Tongue (tissue), 2 donors: ENCODE results near the gene NOCT. TPM values are rescaled to one million over a fixed set of nuclear protein-coding genes. Genes with fewer than 3 reads are reported as not detected.
"Not testable (repeated sequence)": the region's sequence is repeated elsewhere in the genome, so short reads cannot be mapped to it uniquely, and the experiment has no call there.

Experiments
- DNase-seq: peaks from one replicate; pipeline ENCODE4 v3.0.0-alpha.2; 2015
- total RNA-seq: library from RNA; depleted of rRNA; stranded (reverse); fragments of >200 nt; gene quantifications from one replicate; pipeline ENCODE4 v1.2.3, GENCODE V29; 2014

Gene NOCT
- total RNA-seq, 1 donor from 2014 or later, result 11.1 TPM

DNA sequence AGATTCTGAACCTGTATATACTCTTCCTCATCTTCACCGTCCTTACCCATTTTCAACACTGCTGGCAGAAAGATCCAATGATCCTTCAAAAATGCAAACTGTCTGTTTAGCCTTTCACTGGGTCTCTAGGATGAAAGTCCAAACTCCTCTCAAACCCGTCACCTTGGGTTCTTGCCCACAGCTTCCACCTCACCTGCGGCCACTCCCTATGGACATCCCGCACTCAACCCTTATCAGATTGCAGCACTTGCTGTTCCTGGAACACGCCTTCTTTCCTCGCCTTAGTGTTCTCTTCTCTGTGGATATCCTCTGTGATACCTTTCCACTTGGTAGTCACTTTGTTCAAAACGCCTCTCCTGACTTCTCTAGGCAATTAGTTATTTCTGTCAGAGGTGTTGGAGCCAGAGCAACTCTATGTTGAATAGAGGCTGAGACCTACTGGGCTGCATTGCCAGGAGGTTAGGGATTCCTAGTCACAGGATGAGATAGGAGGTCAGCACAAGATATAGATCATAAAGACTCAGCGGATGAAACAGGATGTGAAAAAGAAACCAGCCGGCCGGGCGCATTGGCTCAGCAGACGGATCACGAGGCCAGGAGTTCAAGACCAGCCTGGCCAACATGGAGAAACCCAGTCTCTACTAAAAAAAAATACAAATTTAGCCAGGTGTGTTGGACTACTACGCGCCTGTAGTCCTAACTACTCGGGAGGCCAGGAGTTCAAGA, 4.2 kb upstream of the NOCT start:
- no peak for DNase-seq

DNA sequence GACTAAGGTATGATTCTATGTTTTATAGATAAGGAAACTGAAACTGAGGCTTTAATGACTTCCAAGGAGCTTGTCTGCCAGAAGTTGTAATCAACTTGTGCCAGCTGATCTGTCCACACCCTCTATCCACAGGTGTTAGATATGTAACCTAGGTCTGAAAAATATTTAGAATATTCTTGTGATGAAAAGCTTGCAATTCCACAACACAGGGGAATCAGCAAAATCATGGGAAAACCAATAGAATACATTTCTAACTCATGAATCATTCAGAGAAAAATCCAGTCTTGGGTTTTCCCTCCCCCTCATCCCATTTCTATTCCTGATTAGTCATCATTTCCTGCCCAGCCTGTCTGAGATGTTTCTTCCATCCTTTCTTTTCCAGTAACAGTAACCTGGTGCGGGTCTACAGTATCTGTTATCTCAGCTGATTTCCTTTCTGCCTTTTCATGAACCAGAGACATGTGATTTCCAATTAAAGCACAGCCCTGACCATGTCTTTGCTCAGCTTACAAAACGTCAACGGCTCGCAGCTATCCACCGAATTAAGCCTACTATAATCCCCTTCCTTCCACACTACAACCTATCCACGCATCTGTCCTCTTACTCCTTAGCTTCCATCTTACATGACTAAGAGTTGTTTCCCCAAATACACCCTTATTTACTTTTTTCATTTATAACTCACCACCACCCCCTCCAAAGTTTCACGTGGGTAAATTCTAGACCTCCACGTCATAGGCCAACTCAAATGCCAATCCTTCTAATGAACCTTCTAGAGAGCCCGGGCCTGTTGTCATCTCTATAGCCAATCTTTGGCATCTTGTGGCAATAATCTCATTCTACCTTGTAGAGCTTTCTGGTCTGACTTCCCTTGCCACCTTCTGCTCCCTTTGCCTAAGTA, 961 bp upstream of the NOCT start:
- DNase-seq, result peak; percentile 66

DNA sequence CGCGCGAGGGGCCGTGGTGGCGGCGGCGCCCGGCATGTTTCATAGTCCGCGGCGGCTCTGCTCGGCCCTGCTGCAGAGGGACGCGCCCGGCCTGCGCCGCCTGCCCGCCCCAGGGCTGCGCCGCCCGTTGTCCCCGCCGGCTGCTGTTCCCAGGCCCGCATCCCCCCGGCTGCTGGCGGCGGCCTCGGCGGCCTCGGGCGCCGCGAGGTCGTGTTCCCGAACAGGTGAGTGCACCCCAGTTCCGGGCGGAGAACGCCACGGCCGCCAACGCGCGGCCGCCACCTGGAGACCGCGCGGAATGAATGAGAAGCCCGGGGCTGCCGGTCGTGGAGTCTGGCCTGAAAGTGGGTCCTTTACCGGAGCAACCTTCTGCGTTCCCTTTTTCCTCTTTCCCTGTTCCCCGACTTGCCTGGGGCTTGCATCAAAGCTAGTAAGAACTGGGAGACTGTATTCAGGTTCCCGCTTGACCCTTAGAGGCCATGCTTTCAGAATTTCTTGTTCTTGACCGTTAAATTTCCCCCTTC, 429 bp downstream of the NOCT start:
- DNase-seq, result peak; percentile 63

DNA sequence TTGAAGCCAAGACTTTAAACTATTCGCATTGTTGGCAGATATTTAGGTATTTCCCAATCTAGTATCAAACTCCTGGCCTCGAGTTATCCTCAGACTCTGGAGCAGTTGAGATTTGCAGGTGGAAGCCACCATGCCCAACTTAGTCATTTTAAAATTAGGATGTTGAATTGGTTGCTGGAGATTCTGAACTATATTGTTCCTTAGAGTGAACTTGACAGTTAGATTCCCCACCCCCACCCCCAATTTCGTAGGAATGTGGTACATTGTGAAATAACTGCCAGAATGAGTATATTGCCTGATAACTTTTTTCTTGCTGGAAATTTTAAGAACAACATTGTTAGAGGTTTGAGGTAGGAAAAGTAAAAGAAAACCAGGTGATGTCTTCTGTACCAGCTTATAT, 2.3 kb downstream of the NOCT start:
- no peak for DNase-seq

DNA sequence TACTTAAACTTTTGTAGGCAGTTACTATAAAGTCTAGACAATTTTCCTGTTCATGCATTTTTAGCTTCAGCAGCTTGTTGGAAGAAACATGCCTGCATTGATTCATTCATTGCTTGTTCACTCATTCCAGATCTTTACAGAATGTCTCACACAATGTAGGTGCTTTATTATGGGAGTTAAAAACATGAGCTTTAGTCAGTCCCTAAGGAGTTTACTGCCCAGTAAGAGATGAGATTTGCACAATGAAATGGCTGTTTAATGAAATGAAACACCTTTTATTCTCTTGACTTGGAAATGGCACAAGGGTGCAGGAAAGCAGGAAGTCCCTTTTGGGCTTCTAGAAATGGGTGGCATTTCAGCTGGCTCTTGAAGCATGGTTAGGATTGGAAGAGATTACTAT, 2.9 kb downstream of the NOCT start:
- no peak for DNase-seq

DNA sequence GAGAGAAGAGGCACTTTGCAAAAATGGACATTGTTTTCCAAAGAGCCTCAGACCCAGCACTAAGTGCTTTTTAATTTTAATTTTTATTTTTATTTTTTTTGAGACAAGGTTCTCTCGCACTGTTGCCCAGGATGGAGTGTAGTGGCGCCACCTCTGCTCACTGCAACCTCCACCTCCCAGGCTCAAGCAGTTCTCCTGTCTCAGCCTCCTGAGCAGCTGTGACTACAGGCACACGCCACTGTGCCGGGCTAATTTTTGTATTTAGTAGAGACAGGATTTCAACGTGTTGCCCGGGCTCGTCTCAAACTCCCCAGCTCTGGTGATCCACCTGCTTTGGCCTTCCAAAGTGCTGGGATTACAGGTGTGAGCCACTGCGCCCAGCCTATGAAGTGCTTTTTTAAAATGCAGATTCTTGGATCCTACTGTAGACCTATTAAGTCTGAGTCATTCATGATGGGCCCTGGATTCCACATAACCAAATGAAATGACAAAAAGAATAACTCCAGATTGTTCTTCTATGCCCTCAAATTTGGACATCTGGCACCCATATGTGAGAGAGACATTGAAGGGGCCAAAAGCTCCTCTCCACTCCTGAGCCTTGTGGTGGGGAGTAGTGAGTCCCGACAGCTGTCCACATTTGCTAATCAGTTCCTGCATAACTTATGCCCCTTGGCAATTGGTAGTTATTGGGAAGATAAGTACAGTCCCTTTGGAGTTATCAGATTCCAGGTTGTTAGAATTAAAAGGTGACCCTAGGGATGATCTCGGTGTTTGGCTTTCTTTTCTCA, 3.6 kb downstream of the NOCT start:
- peak; percentile 21 for DNase-seq

DNA sequence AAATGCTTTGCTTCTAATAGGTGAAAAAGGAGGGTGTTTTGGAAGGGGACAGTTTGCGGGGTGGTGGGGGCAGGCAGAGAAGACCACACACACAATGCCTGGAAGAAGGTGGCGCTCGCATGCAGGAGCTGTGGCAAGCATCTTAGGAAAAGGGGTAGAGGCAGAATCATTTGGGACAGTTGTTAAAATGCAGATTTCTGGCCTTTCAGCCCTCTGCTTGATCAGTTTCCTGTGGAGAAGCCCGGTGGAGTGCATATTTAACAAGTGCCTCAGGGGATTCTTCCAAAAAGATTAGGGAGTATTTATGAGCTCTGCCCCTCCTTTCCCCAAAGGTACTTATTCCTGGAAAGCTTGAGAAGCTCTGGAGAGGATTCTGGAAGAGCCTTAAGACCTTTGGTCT, 4.8 kb downstream of the NOCT start:
- no peak for DNase-seq

DNA sequence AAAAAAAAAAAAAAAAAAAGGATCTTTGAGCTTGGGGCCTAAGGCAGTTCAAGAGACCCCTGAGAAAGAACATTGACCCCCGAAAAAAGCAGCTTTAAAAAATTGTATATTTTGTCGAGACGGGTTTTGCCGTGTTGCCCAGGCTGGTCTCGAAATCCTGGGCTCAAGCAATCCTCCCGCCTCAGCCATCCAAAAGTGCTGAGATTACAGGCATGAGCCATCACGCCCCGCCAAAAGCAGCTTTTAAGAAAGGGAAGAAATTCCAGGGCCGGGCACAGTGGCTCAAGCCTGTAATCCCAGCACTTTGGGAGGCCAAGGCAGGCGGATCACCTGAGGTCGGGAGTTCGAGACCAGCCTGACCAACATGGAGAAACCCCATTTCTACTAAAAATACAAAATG, 5.5 kb downstream of the NOCT start:
- DNase-seq, result not testable (repeated sequence)

DNA sequence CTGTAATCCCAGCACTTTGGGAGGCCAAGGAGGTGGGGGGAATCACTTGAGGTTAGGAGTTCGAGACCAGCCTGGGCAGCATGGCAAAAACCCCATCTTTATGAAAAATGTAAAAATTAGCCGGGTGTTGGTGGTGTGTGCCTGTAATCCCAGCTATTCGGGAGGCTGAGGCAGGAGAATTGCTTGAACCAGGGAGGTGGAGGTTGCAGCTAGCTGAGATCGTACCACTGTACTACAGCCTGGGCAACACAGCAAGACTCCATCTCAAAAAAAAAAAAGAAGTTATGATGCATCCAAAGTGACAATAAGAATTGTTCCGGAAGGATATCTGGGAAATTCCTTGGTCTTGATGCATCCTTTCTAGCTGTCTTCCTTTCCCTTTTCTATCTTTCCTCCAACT, 7.3 kb downstream of the NOCT start:
- no peak for DNase-seq

DNA sequence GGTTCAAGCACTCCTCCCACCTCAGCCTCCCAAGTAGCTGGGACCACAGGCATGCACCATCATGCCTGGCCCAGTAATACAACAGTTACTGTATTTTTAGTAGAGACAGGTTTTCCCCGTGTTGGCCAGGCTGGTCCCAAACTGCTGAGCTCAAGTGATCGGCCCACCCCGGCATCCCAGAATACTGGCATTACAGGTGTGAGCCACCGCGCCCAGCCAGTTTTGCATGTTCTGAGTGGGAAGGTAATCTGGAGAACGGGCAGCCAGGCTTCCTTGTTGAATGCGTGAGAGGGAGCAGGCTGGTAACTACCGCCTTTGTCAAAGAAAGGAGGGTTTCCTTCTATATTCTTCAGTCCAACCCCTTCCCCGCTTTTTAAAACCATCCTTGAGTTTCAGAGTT, 9.1 kb downstream of the NOCT start:
- DNase-seq, result no peak

DNA sequence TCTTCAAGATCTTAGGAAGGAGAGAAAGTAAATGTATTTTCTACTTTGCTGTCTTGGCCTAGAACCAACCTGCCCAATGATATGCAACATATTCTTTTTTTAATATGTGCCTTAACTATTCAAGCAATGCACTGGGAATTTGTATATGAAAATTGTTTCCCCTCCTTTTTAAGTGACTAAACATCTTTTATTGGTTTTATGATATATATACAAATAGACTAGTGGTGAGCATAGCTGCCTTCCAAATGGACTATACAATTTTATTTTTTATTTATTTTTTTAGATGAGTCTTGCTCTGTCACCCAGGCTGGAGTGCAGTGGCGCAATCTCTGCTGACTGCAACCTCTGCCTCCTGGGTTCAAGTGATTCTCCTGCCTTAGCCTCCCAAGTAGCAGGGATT, 10.3 kb downstream of the NOCT start:
- DNase-seq, result no peak

DNA sequence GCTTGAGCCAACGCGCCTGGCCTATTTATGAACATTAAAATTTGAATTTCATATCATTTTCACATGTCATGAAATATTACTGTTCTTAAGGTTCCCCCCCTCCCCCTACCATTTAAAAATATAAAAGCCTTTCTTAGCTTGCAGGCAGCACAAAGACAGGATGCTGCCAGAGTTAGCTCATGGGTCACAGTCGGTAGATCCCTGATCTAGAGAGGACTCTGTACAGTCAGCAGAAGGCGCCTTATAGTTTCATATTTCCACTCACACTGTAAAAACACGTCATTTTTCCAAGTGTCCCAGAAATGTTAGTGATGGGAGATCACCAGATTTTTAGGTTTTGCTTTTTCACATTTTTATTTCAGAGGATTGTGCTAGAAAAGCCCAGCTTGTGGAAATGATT, 12.2 kb downstream of the NOCT start:
- peak; percentile 13 for DNase-seq

DNA sequence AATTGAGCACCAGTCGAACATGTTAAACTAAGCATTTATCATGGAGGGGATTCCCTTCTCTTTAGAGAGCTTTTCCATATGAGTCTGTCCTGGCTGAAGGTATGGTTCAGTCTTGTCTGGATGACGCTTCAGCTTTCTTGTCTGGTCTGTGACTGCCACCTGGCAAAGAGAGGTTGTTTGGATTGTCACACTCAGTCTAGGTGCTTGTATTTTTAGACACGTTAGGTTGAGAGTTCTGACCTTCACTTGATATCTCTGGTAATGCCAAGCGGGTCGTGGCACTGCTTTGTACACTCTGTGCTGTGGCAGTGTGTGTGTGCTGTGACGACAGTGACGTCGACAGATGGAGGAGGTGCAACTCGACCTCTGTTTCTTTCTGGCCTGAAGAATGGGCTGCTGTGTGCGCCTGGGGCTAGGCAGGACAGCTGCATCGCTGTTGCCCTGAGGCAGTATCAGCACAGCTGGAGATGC, 12.6 kb downstream of the NOCT start:
- peak; percentile 22 for DNase-seq

DNA sequence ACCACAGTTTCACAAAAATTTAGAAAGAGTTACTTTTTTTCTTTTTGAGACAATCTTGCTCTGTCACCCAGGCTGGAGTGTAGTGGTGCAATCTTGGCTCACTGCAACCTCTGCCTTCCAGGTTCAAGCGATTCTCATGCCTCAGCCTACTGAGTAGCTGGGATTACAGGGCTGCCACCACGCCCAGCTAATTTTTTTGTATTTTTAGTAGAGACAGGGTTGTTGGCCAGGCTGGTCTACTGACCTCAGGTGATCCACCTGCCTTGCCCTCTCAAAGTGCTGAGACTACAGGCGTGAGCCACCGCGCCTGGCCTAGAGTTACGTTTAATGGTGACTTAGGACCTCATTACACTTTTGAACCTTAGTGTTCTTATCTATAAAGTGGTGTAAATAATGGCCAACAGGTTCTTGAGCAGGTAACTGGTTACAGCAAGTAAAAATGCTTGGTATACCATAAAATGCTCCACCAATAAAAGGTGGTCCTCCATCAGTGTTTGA, 14.3 kb downstream of the NOCT start:
- not testable (repeated sequence) for DNase-seq

DNA sequence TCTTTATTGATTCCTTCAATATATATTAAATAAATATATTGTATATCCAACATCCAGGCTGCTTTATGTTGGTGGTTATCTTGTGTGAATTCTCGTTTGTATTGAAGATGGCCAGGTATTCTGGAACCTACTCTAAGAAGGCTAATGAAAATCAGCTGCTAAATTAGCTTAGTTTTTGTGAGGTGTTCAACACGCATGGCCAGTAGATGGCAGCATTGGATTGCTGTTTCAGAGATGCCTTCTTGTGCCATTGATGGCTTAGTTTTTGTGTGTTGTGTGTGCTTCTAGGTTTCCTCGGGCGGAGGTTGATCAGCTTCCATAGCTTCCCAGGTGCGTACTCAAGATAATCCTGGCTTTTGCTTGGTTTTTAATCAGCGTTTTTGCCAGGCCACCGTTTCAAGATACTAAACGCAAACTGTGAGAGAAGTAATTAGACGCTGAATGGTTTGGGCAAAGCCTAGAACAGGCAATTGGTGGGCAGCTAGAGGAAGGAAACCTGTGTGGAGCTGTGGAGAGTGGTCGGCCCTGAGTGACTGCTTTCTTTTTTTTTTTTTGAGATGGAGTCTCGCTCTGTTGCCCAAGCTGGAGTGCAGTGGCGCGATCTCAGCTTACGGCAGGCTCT, 15.1 kb downstream of the NOCT start:
- DNase-seq, result peak; percentile 94

DNA sequence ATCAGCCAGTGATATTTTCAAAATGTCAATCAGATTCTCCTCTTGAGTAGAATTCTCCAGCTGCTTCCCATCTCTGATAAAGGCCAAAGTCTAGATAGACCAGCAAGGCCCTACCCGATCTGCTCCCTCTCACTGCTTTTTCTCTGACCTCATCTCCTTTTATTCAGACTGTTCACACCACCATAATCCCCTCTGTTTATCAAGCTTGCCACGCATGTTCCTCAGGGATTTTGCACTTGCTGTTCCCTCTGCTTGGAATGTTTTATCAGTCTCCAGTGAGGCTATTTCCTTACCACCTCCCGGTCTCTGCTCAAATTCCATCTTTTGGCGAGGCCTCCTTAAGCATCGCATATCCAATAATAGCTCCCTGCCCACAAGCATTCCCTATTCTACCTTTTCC, 20.1 kb downstream of the NOCT start:
- DNase-seq, result no peak

DNA sequence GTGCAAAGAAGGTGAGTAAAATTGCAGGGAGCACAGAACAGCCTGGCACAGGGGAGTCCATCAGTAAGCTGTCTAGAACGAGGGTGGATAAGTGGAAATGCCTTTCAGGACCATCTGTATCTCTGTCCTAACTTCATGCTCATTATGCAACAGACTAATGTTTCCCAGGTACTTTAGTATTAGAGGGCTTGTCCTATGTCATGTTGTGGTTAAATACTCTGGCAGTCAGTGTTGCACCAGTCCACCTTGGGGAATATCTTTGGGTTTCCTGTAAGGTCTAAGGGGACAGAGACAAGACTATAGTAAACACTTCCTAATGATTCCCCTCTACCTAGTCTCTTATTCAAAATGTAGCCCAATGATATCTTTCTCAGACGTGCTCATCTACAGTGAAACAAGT, 21.3 kb downstream of the NOCT start:
- DNase-seq, result no peak

DNA sequence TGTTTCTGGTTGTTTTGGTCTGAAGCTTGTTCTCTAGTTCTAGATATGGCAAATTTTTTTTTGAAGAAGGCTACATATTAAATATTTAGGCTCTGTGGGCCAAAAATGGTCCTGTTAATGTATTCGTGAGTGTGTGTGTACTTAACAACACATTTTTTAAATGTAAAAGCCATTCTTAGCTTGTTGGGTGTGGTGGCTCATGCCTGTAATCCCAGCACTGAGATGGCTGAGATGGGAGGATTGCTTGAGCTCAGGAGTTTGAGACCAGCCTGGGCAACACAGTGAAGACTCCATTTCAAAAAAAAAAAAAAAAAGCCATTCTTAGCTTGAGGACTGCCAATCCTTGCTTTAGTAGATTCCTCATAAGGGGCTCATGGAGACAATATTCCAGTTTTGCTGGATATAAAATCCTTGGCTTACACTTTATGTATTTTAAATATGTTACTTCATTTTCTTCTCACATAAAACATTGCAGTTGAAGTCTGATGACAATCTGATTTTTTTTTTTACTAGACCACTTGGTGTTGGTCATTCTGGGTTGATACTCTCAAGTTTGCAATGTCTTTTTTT, 23.4 kb downstream of the NOCT start:
- DNase-seq, result no peak

DNA sequence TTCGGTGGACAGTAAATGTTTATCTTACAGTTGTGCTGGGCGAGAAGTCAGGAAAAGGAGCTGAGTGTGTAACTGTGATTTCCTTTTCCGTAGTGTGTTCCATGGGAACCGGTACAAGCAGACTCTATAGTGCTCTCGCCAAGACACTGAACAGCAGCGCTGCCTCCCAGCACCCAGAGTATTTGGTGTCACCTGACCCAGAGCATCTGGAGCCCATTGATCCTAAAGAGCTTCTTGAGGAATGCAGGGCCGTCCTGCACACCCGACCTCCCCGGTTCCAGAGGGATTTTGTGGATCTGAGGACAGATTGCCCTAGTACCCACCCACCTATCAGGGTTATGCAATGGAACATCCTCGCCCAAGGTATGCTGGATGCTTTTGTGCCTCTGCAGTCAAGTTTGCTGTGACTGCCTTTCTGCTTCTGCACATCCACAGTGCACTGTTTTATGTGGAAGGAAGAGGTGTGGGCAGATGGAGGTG, 27.4 kb downstream of the NOCT start:
- DNase-seq, result peak; percentile 52

DNA sequence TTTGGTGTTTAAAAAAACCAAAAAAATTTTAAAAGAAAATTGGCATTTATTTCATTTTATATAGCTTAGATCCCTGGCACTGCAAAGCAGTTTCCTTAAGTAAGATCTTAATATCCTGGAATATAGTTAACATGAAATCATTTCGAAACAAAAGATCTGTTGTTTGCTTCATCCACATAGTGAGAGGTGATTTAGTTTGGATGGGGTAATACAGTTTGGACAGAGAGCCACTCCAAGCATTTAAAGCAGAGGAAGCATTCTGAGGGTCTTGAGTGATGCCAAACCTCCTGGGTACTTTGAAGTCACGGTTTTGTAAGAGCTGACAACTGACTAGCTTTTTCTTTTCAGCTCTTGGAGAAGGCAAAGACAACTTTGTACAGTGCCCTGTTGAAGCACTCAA, 28.7 kb downstream of the NOCT start:
- DNase-seq, result no peak

DNA sequence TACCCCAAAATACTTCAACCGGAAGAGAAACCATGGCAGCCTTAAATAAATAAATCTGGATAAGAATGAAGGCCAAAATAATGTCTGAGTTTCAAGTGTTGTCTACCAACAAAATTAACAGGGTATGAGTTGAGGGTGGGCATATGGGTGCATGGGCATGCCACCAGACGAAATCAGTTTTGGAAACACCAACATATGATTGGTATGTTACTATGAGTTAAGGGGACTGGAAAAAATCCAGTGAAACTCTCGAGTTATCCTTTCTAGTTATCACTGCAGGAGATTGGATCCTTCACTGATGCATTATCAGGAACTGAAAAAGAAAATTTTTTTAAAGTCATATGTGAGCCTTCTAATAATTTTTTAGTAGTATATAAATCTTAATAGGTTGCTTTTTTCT, 32.4 kb downstream of the NOCT start:
- DNase-seq, result no peak
